OCI-LY7 (cell line): ENCODE results near the gene HOXB6. TPM values are rescaled to one million over a fixed set of nuclear protein-coding genes. Genes with fewer than 3 reads are reported as not detected.

Experiments used
- BruUV-seq: library from RNA; stranded (reverse); fragments of 400-500 nt; replicated peaks from 2 replicates; lab custom pipeline; 2021; lab: Mats Ljungman, UMichigan
- CTCF ChIA-PET: fragments of 300-600 bp; sonication (Branson Sonifier 250); formaldehyde crosslinking; loops from one replicate; lab custom pipeline; 2022; ENCODE audit warnings: antibody characterized with exemption; ENCODE audit not compliant: unreplicated experiment; lab: Charles Lee
- POLR2A ChIA-PET: fragments of 300-600 bp; sonication (Branson Sonifier 250); formaldehyde crosslinking; loops from one replicate; lab custom pipeline; 2022; ENCODE audit warnings: antibody characterized with exemption; lab: Charles Lee
- DNase-seq: peaks from one replicate; pipeline ENCODE4 v3.0.0-alpha.2; 2015; ENCODE audit warnings: low spot score
- H2AFZ ChIP-seq: fragments of 200-600 bp; sonication (generic), shearing (Covaris generic); 2 replicates; pipeline ENCODE4 v1.6.1; 2014; ENCODE audit warnings: mild to moderate bottlenecking, antibody characterized with exemption, low read length, moderate library complexity
- H3K27ac ChIP-seq: fragments of 200-600 bp; sonication (generic); 2 replicates; pipeline ENCODE4 v1.5.1; 2014; ENCODE audit warnings: mixed run types, low read depth, mild to moderate bottlenecking, moderate library complexity, low read length, inconsistent platforms; ENCODE audit not compliant: poor library complexity, severe bottlenecking
- H3K36me3 ChIP-seq: fragments of 200-600 bp; sonication (generic); 2 replicates; pipeline ENCODE4 v1.6.1; 2014; ENCODE audit warnings: mild to moderate bottlenecking, antibody characterized with exemption, low read length, moderate library complexity, mixed read lengths; ENCODE audit not compliant: insufficient read depth
- H3K4me1 ChIP-seq: fragments of 200-600 bp; sonication (generic); 2 replicates; pipeline ENCODE4 v1.5.1; 2014; ENCODE audit warnings: mild to moderate bottlenecking, low read length; ENCODE audit not compliant: insufficient read depth, poor library complexity, severe bottlenecking
- H3K4me2 ChIP-seq: fragments of 200-600 bp; sonication (generic); 2 replicates; pipeline ENCODE4 v1.6.1; 2014; ENCODE audit warnings: mild to moderate bottlenecking, low read length
- H3K4me3 ChIP-seq: fragments of 200-600 bp; sonication (generic); 2 replicates; pipeline ENCODE4 v1.5.1; 2014; ENCODE audit warnings: mild to moderate bottlenecking, low read depth, low read length; ENCODE audit not compliant: poor library complexity, severe bottlenecking
- H3K79me2 ChIP-seq: fragments of 200-600 bp; sonication (generic); 2 replicates; pipeline ENCODE4 v1.6.1; 2016; ENCODE audit warnings: low read depth, mild to moderate bottlenecking, low read length, moderate library complexity, mixed read lengths; ENCODE audit not compliant: insufficient read depth
- H3K9me2 ChIP-seq: fragments of 200-600 bp; sonication (generic); 2 replicates; pipeline ENCODE4 v1.6.1; 2016; ENCODE audit warnings: mild to moderate bottlenecking, low read length, mixed read lengths; ENCODE audit not compliant: insufficient read depth
- H3K9me3 ChIP-seq: fragments of 200-600 bp; sonication (generic); 2 replicates; pipeline ENCODE4 v1.6.1; 2014; ENCODE audit warnings: mild to moderate bottlenecking, mixed run types, low read length, mixed read lengths
- H4K20me1 ChIP-seq: fragments of 200-600 bp; sonication (generic); 2 replicates; pipeline ENCODE4 v1.6.1; 2014; ENCODE audit warnings: mild to moderate bottlenecking, antibody characterized with exemption, low read length, moderate library complexity, mixed read lengths; ENCODE audit not compliant: insufficient read depth
- CTCF ChIP-seq: fragments of 200-600 bp; sonication (generic); conservative IDR thresholded peaks from 2 replicates; pipeline ENCODE4 v1.5.1; 2014; ENCODE audit warnings: mild to moderate bottlenecking, antibody characterized with exemption, low read length, moderate library complexity, mixed read lengths
- EZH2phosphoT487 ChIP-seq: fragments of 200-600 bp; sonication (generic); IDR thresholded peaks from 2 replicates; pipeline ENCODE4 v1.6.1; 2018; ENCODE audit warnings: low read depth, borderline replicate concordance, mild to moderate bottlenecking, mixed run types, antibody characterized with exemption, low read length, moderate library complexity, mixed read lengths
- intact Hi-C: fragments of 100-400 bp; cut with micrococcal nuclease; formaldehyde crosslinking; loops from one replicate; pipeline ENCODE4 v1.10.0; 2022; ENCODE audit not compliant: unreplicated experiment
- total RNA-seq, 2 experiments: library from RNA; depleted of rRNA in 1 of 2; stranded (reverse); fragments of >200 nt in 1 of 2; shearing (Covaris generic) in 1 of 2; gene quantifications; 2 replicates each; pipeline ENCODE4 v1.2.3, GENCODE V29; 2014 to 2022

The HOXB6 gene
- total RNA-seq, 2 experiments from 2014 or later: not detected

GRCh38 chr17:48596735-48597527 is 7.9 kb downstream of the HOXB6 start:
- H3K4me1 ChIP-seq: peaks cover 6% of the 10 kb centered on the region
- H3K4me2 ChIP-seq: peak overlapping the region; percentile 60
- no peaks in the 10 kb centered on the region for H4K20me1 ChIP-seq
- no peaks in the 10 kb centered on the region for H3K79me2 ChIP-seq
- intact Hi-C loops: loop anchor here (10.0 kb wide), 1 partner anchor 332 kb away; no protein-coding TSS in a partner anchor
- peak overlapping the region; percentile 40 for H2AFZ ChIP-seq
- no TSS peak for BruUV-seq
- peak overlapping the region; percentile 57 for H3K4me3 ChIP-seq
- TF ChIP-seq CTCF (no peak), EZH2phosphoT487 (no peak)
- ChIA-PET POLR2A (no interaction called here), CTCF (no interaction called here)
- no peak overlapping the region for H3K27ac ChIP-seq
- H3K9me2 ChIP-seq: no peaks in the 10 kb centered on the region
- no peak for DNase-seq
- no peaks in the 10 kb centered on the region for H3K36me3 ChIP-seq
- no peaks in the 10 kb centered on the region for H3K9me3 ChIP-seq

- POLR2A ChIA-PET: no interaction called here
- CTCF ChIA-PET: no interaction called here
- H3K4me2 ChIP-seq: no peak overlapping the region
- TF ChIP-seq EZH2phosphoT487 (no peak), CTCF (no peak)
- no peaks in the 10 kb centered on the region for H3K36me3 ChIP-seq
- no peak for DNase-seq
- H4K20me1 ChIP-seq: no peaks in the 10 kb centered on the region
- no peak overlapping the region for H2AFZ ChIP-seq
- H3K9me2 ChIP-seq: no peaks in the 10 kb centered on the region
- H3K27ac ChIP-seq: no peak overlapping the region
- no TSS peak for BruUV-seq
- no peaks in the 10 kb centered on the region for H3K9me3 ChIP-seq
- intact Hi-C loops: loop anchor here (10.0 kb wide), 1 partner anchor 331 kb away; no protein-coding TSS in a partner anchor
- no peaks in the 10 kb centered on the region for H3K79me2 ChIP-seq
- H3K4me3 ChIP-seq: no peak overlapping the region
- H3K4me1 ChIP-seq: peaks cover 6% of the 10 kb centered on the region
Measured at GRCh38 chr17:48596000-48596734, 8.6 kb downstream of the HOXB6 start.
